Activated gamma-delta T cell treated with anti-CD3 and anti-CD28 coated beads, Interleukin-2, amount 50 U/mL, for 16 hours (primary cell): Measurements from ENCODE around the gene HIGD2A.
"Not testable (repeated sequence)": the region's sequence is repeated elsewhere in the genome, so short reads cannot be mapped to it uniquely, and the experiment has no call there.

Experiments
- DNase-seq: peaks from one replicate; pipeline ENCODE4 v3.0.0-alpha.2; 2020; ENCODE audit warnings: low read depth

The HIGD2A gene

DNA sequence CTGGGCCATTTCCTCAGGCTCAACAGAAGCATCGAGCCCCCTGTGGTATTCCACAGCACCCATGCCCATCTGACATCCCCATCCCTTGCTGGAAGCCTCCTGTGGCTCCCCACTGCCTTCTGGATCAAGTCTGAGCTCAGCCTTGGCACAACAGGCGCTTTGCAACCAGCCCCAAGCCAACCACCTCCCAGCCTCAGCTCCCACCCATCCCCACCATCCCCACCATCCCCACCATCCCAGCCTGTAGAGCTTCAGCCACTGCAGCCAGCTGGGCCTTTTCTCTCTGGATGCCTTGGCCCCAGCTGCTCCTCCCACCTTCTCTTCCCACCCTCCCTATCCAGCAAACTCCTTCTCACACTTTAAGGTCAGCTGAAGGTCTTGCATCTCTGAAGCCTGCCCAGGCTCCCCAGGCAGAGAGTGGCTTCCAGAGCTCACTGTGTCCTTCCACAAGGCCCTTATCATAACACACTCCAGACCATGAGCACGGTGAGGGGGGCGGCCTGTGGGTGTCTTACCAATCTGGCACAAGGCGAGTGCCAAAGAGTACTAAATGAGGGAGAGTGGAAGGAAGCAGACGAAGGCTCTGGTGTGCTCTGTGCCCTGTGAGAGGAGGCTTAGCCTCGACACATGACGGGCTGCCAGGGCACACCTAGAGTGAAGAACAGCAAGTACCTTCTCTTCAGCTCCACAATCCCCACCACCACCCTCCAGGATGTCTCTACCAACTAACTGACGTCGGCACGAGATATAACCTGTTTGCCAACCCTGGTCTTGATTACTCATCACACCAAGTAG, 6.5 kb downstream of the HIGD2A start:
- no peak for DNase-seq

DNA sequence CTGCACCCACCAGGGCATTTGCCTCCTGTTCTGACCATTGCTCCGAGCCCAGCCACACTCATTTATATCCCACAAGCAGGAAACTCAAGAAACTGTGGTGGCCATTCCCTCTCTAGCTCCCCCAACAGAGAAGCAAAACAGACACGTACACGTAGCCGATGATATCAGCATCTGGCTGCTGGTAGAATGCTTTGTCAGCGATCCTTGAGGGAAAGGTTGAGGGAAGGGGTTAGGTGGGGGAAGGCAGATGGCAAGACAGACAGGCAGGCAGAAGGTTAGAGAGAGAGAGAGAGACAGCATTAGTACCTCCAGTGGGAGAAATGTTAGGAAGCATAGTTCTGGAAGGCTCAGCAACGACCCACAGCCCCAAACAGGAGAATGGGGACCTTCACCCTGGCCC, 7.8 kb downstream of the HIGD2A start:
- no peak for DNase-seq

DNA sequence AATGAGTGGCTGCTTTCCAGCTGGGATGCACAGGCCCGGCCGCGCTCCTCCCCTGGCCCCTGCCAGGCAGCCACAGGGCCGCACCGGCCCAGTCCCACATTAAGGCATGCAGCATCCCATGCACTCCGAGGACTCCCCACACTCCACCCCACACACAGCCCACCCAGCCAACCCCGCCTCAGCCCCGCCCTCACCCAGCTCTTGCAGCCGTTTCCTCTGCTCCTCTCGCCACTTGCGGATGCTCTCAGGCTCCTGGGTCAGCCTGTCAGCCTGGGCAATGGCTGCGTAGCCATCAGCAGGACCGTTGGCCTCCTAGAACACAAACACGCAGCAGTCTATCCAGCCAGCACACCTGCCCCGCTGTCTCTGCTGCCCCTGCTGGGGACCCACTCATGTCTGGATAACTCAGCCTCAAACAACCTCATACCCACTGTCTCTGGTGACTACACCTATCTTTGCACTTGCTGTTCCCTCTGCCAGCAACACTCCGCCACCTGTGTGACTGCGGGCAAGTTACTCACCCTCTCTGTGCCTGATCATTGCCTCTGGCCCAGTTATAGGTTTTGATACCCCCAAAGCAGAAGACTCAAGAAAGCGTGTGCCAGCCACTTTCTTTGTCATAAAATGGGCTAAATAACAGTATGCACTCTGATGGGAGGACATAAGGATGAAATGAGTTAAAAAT, 9.3 kb downstream of the HIGD2A start:
- no peak for DNase-seq

DNA sequence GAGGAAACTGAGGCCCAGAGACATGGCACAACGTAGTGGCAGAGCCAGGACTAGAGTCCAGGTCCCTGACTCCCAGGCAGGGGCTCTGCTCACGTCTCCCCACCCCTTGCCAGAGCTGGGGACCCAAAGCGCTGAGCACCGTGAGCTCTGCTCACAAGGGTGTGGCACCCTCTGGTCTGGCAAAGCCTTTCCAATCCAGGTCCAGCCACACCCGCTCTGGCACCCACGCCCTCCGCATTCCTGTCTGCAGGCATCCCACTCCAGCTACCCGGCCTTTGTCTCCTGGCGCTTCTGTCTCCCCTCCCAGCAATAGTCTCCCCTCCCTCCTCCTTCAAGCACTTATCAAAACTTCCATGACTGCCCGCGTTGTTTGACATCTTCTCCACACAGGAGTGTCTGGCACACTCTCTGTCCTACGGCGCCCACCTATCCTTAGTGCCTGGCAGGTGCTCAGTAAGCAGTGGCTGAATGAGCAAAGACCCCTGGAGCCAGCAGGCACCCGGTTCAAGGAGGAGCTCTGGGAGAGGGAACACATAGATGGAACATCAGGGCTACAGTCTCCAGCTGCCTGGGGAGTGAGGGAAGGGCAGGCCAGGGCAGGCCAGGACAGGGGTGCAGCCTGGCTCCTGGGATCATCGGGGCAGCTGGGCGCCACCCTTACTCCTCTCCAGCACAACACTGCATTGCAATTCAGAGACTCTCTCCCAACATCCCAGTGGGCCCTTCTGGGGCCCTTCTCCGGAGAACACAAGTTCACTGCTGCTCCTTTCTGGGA, 12.0 kb downstream of the HIGD2A start:
- no peak for DNase-seq

DNA sequence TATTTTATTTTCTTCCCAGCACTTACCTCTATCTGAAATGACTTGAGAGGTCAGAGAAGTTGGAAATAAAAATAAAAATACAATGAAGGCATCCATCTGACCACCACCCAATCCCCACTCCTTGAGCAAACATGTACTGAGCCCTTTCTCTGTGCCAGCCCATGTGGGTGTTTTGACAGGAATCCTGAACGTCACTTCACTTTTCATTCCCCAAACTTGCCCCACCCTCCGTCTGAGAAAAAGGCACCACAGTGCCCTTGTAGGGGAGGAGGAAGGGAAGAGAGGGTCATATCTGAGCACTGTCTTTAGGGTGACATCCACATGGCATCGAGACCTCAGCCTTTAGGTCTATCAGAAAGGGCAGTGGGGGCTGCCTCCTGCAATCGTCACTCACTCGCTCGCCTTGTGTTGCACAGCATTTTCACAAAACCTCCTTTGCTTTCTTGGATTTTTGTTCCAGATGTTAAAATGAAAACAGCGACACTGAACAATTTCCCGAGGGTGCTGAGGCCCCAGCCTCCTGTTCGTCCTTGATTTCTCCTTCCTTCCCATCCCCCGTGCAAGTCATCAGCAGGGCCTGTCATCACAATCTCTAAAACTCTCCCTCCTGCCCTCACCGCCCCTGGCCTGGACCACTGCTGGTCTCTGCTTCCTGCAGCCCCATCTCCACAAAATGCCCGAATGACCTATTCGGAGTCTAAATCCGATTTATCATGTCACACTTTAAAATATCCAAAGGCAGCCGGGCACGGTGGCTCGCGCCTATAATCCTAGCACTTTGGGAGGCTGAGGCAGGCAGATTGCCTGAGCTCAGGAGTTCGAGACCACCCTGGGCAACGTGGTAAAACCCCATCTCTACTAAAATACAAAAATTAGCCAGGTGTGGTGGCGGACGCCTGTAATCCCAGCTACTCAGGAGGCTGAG, 13.0 kb downstream of the HIGD2A start:
- DNase-seq = no peak

DNA sequence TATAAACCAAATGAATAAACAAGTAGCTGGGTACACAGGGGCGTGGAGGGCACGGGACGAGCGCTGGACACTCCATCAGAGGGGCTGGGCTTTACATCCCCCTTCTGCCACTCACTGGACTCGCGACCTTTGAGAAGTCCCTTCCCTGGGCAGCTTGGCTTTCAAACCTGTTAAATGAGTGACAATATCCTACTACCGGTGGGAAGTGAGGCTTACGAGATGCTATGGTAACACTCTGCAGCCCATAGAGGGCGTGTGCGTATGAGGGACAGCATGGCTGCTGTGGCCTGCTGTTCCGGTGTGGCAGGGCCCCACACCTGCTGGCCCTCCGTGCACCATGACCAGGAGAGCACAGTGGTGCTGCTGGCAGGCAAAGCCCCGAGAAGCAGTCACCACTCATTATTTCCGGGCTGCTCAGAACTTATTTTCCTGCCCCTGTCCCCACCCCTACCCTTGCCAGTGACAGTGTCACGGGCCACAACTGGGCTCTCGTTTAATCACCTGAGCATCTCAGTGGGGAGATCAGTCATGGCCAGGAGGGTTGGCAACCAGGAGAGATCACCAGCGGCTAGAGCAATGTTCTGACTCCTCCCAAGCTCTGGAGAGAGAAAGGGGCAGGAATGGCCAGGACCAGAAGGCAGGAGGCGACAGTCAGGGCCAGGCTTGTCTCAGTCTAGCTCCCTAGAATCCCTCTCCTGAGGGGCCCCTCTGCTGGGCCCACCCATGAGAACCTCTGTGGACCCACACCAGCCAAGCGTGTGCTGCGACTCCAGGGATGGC, 17.3 kb downstream of the HIGD2A start:
- DNase-seq = no peak

DNA sequence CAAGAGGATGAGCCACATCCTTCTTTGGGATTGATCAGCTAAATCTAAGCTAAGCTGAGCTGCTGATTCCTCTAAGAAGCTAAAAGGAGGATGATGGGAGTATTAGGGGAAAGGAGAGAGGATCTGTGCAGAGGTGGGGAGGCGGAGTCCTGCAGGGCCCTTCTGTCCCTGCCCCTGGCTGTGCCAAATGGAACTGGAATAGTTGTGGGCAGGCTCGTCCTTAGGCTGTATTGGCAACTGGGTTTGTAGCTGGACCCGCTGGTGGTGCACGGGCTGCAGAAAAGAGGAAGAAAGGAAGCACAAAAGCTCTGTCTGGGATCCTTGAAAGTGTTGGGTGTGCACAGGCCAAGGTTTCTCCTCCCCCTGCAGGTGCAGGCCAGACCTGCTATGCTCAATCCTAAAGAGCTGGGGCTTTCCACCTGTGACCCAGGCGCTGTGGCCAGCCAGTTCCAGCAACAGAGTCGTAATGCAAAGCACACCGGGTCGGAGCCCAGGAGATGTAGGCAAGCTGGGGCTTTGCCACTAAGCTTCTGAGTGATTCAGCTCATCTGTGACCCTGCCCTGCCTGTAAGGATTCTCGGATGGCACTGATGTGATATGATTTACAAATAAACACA, 18.0 kb downstream of the HIGD2A start:
- DNase-seq = no peak

DNA sequence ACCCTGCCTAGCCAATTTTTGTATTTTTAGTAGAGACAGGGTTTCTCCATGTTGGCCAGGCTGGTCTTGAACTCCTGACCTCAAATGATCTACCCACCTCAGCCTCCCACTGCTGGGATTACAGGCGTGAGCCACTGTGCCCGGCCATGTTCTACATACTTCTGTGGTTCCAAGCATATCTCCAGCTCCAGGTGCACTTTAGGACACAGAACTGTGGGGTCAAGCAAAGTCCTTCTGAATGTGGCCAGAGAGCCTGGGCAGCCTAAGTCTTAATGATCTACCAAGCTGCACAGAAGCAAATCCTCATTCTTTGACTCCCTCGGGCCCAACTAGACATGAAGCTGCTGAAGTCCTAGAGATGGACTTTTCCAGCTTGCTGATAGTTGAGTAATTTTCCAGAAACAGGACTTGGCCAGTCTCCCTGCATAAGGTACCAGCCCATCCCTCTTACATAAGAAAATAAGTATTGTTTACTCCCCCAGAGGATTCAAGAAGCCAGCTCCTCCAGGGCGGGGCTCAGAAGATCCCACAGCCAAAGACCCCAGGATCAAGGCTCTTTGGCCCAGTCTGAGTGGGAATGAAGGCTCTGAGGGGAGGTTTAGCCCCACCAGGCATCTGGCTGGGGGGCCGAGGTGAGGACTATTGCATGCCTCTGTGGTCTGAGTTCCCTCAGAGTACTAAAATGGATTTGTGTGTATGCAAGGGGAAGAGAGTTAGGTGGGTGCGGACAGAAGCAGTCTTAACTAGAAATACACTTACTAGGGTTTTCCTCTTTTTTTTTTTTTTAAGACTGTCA, 19.1 kb downstream of the HIGD2A start:
- no peak for DNase-seq

DNA sequence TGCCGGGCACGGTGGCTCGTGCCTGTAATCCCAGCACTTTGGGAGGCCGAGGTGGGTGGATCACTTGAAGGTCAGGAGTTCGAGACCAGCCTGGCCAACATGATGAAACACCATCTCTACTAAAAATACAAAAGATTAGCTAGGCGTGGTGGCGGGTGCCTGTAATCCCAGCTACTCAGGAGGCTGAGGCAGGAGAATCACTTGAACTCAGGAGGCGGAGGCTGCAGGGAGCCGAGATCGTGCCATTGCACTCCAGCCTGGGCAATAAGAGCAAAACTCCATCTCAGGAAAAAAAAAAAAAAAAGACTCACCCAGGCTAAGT, 19.7 kb downstream of the HIGD2A start:
- DNase-seq = not testable (repeated sequence)

DNA sequence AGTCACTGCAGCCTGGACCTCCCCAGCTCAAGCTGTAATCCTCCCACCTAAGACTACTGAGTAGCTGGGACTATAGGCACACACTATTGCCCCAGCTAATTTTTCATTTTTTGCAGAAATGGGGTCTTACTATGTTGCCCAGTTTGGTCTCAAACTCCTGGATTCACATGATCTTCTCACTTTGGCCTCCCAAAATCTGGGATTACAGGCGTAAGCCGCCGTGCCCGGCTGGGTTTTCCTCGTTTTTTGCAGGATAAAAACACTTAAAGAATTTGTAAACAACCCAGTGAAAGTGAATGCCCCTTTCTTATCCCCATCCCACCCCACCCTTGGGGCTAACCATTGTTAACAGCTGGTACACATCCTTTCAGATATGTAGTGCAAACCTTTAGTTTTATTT, 20.0 kb downstream of the HIGD2A start:
- no peak for DNase-seq

DNA sequence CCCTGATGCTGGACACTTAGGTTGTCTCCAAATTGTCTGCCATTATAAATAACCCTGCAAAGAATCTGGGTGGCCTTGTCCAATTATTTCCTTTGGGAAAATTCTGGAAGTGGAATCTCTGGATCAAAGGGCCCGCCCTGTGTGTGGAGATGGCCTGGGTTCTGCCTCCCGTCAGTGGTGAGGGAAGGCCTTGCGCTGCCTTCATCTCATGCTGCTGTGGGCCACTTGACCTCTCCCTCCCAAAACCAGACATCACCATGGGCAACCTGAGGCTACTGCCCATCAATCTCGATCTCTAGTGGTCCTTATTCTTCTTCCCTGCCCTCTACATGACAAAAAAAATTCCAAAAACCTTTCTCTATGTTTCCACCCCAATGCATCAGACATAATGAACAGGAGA, 21.2 kb downstream of the HIGD2A start:
- DNase-seq = no peak

DNA sequence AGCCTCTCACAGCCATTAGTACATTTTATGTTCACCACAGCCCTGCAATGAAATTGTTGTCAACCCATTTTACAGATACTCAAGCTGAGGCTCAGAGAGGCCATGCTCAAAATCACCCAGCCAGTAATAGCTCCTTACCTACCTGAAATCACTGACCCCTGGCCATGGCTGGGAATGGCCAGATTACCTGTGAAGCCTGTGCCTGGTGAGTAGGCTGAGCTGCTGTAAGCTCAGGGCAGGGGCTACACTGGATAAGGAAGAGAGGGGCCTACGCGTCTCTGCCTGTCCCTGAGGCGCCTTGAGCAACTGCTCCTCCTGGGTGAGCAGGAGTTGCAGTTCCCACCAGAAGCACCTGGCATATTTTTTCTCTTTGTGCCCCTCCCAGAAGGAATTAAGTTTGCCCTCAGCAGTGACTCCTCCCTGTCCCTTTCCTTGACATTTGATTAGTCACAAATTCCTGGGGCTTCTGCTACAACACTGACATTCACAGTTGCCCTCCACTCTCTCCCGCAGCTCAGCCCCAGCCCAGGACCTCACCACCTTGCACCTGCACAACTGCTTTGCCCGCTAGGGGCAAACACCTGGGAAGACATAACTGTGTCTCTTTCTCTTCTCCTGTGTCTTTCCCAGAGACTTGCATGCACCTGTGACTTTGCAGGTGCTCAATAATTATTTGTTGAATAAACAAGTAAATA, 22.1 kb downstream of the HIGD2A start:
- DNase-seq = no peak

DNA sequence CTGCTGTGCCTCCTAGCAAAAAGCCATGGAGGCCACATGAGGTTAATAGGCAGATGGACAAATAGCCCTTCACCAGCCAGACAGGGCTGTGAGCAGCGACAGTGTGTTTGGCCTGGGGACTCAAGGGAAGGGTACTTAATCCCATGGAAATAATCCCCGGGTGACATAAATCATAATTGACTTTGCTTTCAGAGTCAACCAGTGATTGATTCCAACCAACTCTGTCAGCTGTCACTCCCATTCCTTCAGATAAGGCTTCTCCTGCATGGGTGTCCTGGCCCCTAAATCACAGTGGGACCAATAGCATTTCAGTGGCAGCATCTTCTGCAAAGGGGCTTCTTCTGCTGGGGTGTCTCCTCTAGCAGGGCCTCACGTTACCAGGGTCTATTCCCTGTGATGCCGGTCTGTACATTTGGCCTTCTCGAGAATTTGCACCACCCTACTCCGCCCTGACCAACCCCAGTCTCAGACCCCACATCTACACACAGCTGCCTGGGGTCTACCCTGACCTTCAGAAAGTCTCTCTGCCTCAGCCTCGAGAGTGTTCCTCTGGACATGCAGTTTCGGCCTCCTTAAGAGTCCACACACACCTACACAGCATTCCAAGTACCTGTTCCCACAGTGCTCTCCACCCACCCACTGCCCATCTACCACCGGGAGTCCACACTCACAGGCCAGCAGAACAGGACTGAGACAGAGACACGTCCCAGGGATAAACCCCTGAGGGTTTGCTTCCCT, 24.1 kb downstream of the HIGD2A start:
- no peak for DNase-seq

DNA sequence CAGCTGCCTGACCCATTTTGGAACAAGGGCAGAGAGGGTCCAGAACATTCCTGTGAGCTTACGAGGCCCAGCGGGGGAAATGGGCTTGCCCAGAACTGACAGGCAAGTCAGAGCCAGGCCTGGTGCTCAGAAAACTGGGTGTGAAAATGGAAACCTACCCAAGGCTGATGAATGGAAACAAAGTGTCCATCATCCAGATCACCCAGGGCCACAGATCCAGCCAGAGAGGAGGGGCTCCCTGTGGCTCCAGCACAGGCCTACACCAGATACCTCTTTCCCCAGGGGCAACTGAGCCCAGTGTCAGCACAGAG, 24.7 kb downstream of the HIGD2A start:
- no peak for DNase-seq

DNA sequence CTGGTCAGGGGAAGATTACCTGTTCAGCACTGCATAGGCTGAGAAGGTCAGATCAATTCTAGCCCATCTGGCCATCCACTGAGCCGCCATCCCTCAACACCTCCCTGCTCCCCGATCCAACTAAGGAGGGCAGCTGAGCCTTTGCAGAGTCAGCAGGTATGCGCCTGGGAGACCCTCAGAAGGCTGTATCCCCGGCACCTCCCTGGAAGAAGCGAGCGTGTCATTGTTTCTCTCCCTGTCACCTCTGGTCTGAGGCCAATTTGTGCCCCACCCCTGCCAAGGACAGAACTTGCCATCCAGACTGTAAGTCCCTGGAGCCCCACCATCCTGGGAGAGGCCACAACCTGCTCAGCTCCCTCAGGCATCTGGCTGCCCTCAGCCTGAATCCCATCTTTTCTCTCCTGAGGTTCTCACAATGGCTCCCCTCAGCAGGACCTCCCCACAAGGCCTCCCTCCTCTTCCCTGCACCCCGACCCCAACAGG, 25.2 kb downstream of the HIGD2A start:
- DNase-seq = no peak

DNA sequence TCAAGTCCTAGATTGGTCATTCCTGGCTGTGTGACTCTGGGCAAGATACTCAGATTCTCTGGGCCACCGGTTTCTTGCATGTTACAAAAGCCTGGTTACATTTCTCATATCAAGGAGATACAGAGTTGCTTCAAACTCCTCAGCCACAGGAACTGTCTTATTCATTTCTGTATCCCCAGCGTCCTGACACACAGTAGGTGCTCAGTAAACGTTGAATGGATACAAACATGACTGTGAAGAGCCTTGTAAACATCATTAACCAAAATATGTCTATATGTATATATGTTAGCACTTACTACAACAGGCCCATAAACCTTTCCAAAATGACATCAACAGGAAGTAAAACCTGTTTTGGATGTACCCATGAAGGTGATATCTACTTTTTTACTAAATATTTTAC, 26.2 kb downstream of the HIGD2A start:
- no peak for DNase-seq

DNA sequence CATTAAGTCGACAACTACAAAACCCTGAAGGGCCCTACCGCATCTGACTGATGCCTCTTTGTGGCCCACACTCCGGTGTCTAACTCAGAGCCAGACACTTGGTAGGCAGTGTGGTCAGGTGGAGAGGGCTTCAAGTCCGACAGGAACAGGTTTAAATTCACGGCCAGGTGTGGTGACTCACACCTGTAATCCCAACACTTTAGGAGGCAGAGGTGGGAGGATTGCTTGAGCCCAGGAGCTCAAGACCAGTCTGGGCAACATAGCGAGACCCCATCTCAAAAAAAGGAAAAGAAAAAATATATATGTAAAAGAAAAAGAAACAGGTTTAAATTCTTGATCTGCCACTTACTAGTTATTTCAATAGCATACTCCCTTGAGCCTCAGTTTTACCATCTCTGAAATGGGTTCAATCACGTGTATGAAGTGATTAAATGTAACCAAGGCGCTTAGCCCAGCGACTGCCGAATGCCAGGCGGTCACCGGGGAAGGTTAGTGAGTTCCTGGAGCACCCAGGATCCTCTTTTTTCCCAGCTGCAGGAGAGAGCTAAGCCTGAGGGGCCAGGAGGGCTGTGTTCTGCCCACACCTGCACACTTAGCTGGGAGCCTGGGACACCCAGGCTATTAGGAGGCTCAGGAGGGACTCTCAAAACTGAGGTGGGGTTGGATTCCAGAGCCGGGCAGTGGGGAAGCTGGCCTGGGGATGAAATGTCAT, 26.8 kb downstream of the HIGD2A start:
- no peak for DNase-seq
